ENCODE measurements around the gene ZNF319.

DNA sequence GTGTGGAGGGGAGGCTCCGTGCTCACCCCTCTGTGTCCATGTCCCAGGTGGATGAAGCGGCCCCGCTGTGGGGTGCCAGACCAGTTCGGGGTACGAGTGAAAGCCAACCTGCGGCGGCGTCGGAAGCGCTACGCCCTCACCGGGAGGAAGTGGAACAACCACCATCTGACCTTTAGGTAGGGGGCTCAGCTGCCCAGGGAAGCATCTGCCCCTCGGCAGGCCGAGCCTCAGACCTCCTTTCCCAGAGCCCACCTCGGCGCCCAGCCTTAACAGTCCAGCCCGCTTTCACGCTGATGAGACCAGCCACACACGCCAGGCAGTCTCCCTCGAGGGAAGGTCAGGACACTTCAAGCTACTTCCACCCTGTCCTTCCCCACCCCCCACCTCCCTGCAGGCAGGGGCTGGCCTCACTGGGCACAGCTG lies 37.8 kb upstream of the ZNF319 start:
- TF ChIP-seq, protein P1, sequence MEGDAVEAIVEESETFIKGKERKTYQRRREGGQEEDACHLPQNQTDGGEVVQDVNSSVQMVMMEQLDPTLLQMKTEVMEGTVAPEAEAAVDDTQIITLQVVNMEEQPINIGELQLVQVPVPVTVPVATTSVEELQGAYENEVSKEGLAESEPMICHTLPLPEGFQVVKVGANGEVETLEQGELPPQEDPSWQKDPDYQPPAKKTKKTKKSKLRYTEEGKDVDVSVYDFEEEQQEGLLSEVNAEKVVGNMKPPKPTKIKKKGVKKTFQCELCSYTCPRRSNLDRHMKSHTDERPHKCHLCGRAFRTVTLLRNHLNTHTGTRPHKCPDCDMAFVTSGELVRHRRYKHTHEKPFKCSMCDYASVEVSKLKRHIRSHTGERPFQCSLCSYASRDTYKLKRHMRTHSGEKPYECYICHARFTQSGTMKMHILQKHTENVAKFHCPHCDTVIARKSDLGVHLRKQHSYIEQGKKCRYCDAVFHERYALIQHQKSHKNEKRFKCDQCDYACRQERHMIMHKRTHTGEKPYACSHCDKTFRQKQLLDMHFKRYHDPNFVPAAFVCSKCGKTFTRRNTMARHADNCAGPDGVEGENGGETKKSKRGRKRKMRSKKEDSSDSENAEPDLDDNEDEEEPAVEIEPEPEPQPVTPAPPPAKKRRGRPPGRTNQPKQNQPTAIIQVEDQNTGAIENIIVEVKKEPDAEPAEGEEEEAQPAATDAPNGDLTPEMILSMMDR (IDR thresholded peaks at IDR 0.05) = no peak
- no peak for TF ChIP-seq POLR2A (IDR thresholded peaks at IDR 0.05)
